Astrocyte (in vitro differentiated cells and primary cell): ENCODE results near the gene GHRL.

Experiments
- EZH2 ChIP-seq: IDR thresholded peaks from 2 replicates; pipeline ENCODE4 v1.6.1; 2012; ENCODE audit warnings: mild to moderate bottlenecking, low read length, inconsistent platforms; ENCODE audit not compliant: insufficient read depth
- TF ChIP-seq, protein P1 (sequence below): IDR thresholded peaks from 2 replicates; pipeline ENCODE4 v1.5.1; 2011; ENCODE audit warnings: low read depth, mild to moderate bottlenecking, inconsistent platforms, low read length, moderate library complexity; ENCODE audit not compliant: insufficient read depth

DNA sequence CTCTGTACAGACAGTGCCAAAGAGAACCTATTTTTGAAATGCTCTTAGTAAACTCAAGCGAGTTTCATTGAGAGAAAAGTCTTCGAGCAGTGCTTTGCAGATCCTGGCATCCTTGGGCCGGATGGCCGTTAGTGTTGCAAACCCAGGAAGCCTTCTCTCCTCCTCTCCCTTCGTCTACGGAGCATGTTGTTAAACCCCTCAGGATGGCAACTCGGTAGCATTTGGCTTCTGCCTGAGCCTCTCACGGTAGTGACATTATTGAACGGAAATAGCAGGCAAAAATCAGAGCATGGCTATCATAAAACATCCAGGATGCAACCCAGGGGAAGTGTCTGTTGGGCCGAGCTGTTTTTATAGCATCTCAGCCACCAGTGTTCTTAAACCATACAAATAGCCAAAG is 34.8 kb upstream of the GHRL start:
- TF ChIP-seq, protein P1, sequence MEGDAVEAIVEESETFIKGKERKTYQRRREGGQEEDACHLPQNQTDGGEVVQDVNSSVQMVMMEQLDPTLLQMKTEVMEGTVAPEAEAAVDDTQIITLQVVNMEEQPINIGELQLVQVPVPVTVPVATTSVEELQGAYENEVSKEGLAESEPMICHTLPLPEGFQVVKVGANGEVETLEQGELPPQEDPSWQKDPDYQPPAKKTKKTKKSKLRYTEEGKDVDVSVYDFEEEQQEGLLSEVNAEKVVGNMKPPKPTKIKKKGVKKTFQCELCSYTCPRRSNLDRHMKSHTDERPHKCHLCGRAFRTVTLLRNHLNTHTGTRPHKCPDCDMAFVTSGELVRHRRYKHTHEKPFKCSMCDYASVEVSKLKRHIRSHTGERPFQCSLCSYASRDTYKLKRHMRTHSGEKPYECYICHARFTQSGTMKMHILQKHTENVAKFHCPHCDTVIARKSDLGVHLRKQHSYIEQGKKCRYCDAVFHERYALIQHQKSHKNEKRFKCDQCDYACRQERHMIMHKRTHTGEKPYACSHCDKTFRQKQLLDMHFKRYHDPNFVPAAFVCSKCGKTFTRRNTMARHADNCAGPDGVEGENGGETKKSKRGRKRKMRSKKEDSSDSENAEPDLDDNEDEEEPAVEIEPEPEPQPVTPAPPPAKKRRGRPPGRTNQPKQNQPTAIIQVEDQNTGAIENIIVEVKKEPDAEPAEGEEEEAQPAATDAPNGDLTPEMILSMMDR, result no peak
- TF ChIP-seq EZH2, result no peak
